Loucy (cell line): ENCODE measurements around the gene C12orf57.
A peak's percentile ranks its signal among the peaks of the same experiment; 100 is the strongest.

Source experiments
- H2AFZ ChIP-seq: fragments of 200-600 bp; sonication (generic); 2 replicates; pipeline ENCODE4 v1.6.0; 2016; ENCODE audit warnings: antibody characterized with exemption, mild to moderate bottlenecking, low read length, moderate library complexity
- H3F3A ChIP-seq: fragments of 200-600 bp; 2 replicates; pipeline ENCODE4 v1.6.0; 2016; ENCODE audit warnings: antibody characterized with exemption, low read depth, mild to moderate bottlenecking
- H3K27me3 ChIP-seq: fragments of 200-600 bp; sonication (generic); 2 replicates; pipeline ENCODE4 v1.6.1; 2014; ENCODE audit warnings: low read length, mild to moderate bottlenecking; ENCODE audit not compliant: insufficient read depth, poor library complexity, severe bottlenecking
- H3K36me3 ChIP-seq: fragments of 200-600 bp; sonication (generic); 2 replicates; pipeline ENCODE4 v1.6.1; 2016; ENCODE audit warnings: low read length; ENCODE audit not compliant: insufficient read depth
- H3K4me1 ChIP-seq: fragments of 200-600 bp; sonication (generic); 2 replicates; pipeline ENCODE4 v1.5.1; 2014; ENCODE audit warnings: low read length, mild to moderate bottlenecking; ENCODE audit not compliant: insufficient read depth, poor library complexity, severe bottlenecking
- H3K4me2 ChIP-seq: fragments of 200-600 bp; sonication (generic); 2 replicates; pipeline ENCODE4 v1.6.0; 2014; ENCODE audit warnings: antibody characterized with exemption, low read length, low read depth, mild to moderate bottlenecking; ENCODE audit not compliant: poor library complexity, severe bottlenecking
- H3K4me3 ChIP-seq: fragments of 200-600 bp; sonication (generic); 2 replicates; pipeline ENCODE4 v1.5.1; 2014; ENCODE audit warnings: low read length, mild to moderate bottlenecking, mixed read lengths; ENCODE audit not compliant: poor library complexity, severe bottlenecking
- H3K79me2 ChIP-seq: fragments of 200-600 bp; sonication (generic); 2 replicates; pipeline ENCODE4 v1.6.1; 2014; ENCODE audit warnings: low read length; ENCODE audit not compliant: insufficient read depth
- H3K9ac ChIP-seq: fragments of 200-600 bp; sonication (generic); 2 replicates; pipeline ENCODE4 v1.6.0; 2014; ENCODE audit warnings: mild to moderate bottlenecking, low read depth, low read length, moderate library complexity; ENCODE audit not compliant: poor library complexity, severe bottlenecking
- H3K9me2 ChIP-seq: fragments of 200-600 bp; sonication (generic); replicated peaks from 2 replicates; pipeline ENCODE4 v1.6.1; 2016; ENCODE audit warnings: low read depth, low read length, mixed read lengths
- H3K9me3 ChIP-seq: fragments of 200-600 bp; sonication (generic); 2 replicates; pipeline ENCODE4 v1.6.1; 2014; ENCODE audit warnings: mild to moderate bottlenecking, antibody characterized with exemption, low read length, low read depth; ENCODE audit not compliant: insufficient read depth
- H4K20me1 ChIP-seq: fragments of 200-600 bp; sonication (generic); 2 replicates; pipeline ENCODE4 v1.6.0; 2014; ENCODE audit warnings: antibody characterized with exemption, low read length, mild to moderate bottlenecking; ENCODE audit not compliant: insufficient read depth, poor library complexity, severe bottlenecking
- CTCF ChIP-seq: fragments of 200-600 bp; sonication (generic); conservative IDR thresholded peaks from 2 replicates; pipeline ENCODE4 v1.5.1; 2014; ENCODE audit warnings: mild to moderate bottlenecking, antibody characterized with exemption, low read length
- EZH2phosphoT487 ChIP-seq: fragments of 200-600 bp; IDR thresholded peaks from 2 replicates; pipeline ENCODE4 v1.6.1; 2018; ENCODE audit warnings: antibody characterized with exemption, mild to moderate bottlenecking, moderate library complexity, borderline replicate concordance

C12orf57 gene

DNA sequence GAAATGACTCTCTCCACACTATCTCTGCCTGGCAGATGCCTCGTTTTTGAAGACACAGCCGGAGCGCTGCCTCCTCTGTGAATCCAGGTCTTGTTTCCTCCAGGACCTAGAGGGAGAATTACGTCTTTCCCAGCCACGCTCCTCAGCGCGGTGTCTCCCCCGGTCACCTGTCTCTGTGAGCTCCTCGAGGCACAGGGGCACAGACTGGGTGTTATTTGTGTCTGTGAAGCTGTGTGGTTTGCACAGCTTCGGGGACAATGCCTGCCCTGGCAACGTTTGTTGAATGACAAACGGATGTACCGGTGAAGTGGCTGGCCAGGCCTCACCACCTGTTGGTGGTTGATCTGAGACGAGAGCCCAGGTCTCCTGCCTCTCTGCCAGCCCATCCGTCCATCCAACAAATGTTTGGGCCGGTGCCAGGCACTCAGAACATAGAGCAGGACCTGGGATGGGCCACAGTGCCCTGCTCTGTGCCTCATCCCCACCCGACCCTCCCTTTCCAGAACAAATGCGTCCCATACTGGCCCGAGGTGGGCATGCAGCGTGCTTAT, 13.4 kb downstream of the C12orf57 start:
- no peak overlapping the region for H2AFZ ChIP-seq
- H3K9ac ChIP-seq = peak overlapping the region; percentile 97
- 0 out of 2 replicates have a peak, but pooled peaks cover 3% of the 10 kb centered on the region for H3K36me3 ChIP-seq
- no peaks in the 10 kb centered on the region for H3F3A ChIP-seq
- H3K4me3 ChIP-seq = no peak overlapping the region
- H3K79me2 ChIP-seq = peaks cover 79% of the 10 kb centered on the region
- H3K4me2 ChIP-seq = peak overlapping the region; percentile 97
- no peaks in the 10 kb centered on the region for H3K9me3 ChIP-seq
- peaks cover 95% of the 10 kb centered on the region for H3K4me1 ChIP-seq
- no peaks in the 10 kb centered on the region for H3K9me2 ChIP-seq
- no peaks in the 10 kb centered on the region for H4K20me1 ChIP-seq
- no peak for TF ChIP-seq EZH2phosphoT487
- TF ChIP-seq CTCF = no peak
- no peaks in the 10 kb centered on the region for H3K27me3 ChIP-seq

DNA sequence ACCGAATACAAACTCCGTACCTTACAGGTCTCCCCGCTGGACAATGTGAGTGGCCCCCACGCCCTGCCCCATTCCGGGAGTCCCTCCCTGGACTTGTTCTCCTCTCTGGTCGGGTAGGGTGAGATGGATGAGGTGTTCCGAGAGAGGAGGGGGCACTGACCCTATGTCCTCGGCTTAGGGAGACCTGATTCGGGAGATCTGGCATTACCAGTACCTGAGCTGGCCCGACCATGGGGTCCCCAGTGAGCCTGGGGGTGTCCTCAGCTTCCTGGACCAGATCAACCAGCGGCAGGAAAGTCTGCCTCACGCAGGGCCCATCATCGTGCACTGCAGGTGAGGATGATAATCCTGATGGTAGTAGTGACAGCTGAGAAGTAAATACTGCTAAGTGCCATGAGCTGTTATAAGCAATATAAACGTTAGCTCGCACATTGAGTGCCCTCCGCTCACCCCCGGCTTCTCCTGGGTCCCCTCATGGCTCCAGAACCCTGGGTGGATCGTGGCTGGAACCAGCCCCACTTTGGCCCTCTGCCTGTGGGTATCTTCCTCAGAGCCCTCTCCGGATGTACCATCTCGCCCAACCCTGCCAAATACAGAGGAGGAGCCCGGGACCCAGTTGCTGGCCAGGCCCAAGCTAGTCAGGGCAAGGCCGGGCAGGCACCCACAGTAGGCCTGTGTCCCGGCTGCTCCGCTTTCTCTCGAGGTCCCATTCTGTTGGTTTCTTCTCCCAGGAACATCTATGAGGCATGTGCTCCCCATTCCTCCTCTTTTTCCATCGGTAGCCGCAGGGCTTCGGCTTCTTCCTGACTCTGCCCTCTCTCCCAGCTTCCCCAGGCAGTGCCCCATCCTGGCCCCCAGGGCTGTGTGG, 14.2 kb downstream of the C12orf57 start:
- no peak for TF ChIP-seq EZH2phosphoT487
- no peak for TF ChIP-seq CTCF
- H3K9ac ChIP-seq = peak overlapping the region; percentile 97
- H2AFZ ChIP-seq = no peak overlapping the region
- H3K4me2 ChIP-seq = peak overlapping the region; percentile 97
- H3K27me3 ChIP-seq = no peaks in the 10 kb centered on the region
- H3K9me3 ChIP-seq = no peaks in the 10 kb centered on the region
- H3K36me3 ChIP-seq = 0 out of 2 replicates have a peak, but pooled peaks cover 3% of the 10 kb centered on the region
- no peaks in the 10 kb centered on the region for H3F3A ChIP-seq
- peaks cover 71% of the 10 kb centered on the region for H3K79me2 ChIP-seq
- H3K9me2 ChIP-seq = no peaks in the 10 kb centered on the region
- H3K4me1 ChIP-seq = peaks cover 90% of the 10 kb centered on the region
- peak overlapping the region; percentile 67 for H3K4me3 ChIP-seq
- H4K20me1 ChIP-seq = no peaks in the 10 kb centered on the region

GRCh38 chr12:6958609-6959057, 14.8 kb downstream of the C12orf57 start:
- peaks cover 65% of the 10 kb centered on the region for H3K79me2 ChIP-seq
- H3K9me3 ChIP-seq = no peaks in the 10 kb centered on the region
- H3K4me2 ChIP-seq = peak overlapping the region; percentile 97

More at GRCh38 chr12:6958609-6959057, 14.8 kb downstream of the C12orf57 start:
- Histone ChIP-seq H3F3A (no peaks in the 10 kb centered on the region), H4K20me1 (no peaks in the 10 kb centered on the region), H3K36me3 (0 out of 2 replicates have a peak, but pooled peaks cover 3% of the 10 kb centered on the region), H3K9me2 (no peaks in the 10 kb centered on the region), H3K4me1 (peaks cover 83% of the 10 kb centered on the region), H2AFZ (no peak overlapping the region), H3K27me3 (no peaks in the 10 kb centered on the region), H3K9ac (peak overlapping the region; percentile 97), H3K4me3 (peak overlapping the region; percentile 67)
- TF ChIP-seq EZH2phosphoT487 (no peak), CTCF (no peak)
